Hematopoietic multipotent progenitor cell treated with erythropoietin and hydrocortisone succinate and interleukin-3 and kit ligand, for 8 days (in vitro differentiated cells): ENCODE results near the gene APEH.
A peak's percentile ranks its signal among the peaks of the same experiment; 100 is the strongest.

Experiments used
- DNase-seq: peaks from one replicate; pipeline ENCODE4 v3.0.0-alpha.2; 2015

Gene APEH

DNA sequence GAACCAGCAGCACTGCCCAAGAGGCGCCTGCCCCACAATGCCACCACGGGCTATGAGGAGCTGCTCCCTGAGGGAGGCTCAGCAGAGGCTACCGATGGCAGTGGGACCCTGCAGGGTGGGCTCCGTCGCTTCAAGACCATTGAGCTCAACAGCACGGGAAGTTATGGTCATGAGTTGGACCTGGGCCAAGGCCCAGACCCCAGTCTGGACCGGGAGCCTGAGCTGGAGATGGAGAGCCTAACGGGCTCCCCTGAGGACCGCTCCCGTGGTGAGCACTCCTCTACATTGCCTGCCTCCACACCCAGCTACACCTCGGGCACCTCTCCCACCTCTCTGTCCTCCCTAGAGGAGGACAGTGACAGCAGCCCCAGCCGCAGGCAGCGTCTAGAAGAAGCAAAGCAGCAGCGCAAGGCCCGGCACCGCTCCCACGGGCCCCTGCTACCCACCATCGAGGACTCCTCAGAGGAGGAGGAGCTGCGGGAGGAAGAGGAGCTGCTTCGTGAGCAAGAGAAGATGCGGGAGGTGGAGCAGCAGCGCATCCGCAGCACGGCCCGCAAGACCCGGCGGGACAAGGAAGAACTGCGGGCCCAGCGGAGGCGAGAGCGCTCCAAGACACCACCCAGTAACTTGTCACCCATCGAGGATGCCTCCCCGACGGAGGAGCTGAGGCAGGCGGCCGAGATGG lies 21.8 kb upstream of the APEH start:
- DNase-seq, result no peak

- DNase-seq, result no peak
These were observed 21.2 kb upstream of the APEH start for GRCh38 chr3:49652903-49653415.

DNA sequence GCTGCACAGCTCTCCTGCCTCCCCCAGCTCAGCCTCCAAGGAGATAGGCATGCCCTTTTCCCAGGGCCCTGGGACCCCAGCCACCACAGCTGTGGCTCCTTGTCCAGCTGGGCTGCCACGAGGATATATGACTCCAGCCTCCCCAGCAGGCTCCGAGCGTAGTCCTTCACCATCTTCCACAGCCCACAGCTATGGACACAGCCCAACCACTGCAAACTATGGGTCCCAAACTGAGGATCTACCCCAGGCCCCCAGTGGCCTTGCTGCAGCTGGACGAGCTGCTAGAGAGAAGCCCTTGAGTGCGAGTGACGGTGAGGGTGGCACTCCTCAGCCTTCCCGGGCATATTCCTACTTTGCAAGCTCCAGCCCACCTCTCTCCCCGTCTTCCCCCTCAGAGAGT lies 20.5 kb upstream of the APEH start:
- no peak for DNase-seq

- DNase-seq, result no peak
These were observed 19.9 kb upstream of the APEH start for GRCh38 chr3:49654176-49654825.

GRCh38 chr3:49654955-49655556 lies 19.1 kb upstream of the APEH start:
- DNase-seq, result no peak

GRCh38 chr3:49655731-49656285 lies 18.3 kb upstream of the APEH start:
- DNase-seq, result no peak

- no peak for DNase-seq
These were observed 17.5 kb upstream of the APEH start for GRCh38 chr3:49656541-49657112.

DNA sequence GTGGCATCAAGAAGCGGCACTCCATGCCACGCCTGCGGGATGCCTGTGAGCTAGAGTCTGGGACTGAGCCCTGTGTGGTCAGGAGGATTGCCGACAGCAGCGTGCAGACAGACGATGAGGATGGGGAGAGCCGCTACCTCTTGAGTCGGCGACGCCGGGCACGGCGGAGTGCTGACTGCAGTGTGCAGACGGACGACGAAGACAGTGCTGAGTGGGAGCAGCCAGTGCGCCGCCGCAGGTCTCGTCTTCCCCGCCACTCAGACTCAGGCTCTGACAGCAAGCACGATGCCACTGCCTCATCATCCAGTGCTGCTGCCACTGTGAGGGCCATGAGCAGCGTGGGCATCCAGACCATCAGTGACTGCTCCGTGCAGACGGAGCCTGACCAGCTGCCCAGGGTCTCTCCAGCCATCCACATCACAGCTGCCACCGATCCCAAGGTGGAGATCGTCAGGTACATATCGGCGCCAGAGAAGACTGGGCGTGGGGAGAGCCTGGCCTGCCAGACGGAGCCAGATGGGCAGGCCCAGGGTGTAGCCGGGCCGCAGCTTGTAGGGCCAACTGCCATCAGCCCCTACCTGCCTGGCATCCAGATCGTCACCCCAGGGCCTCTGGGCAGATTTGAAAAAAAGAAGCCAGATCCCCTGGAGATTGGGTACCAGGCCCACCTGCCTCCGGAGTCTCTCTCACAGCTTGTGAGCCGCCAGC lies 16.8 kb upstream of the APEH start:
- no peak for DNase-seq

GRCh38 chr3:49658711-49659110 lies 15.4 kb upstream of the APEH start:
- DNase-seq, result no peak

- DNase-seq, result no peak
These were observed 14.4 kb upstream of the APEH start for GRCh38 chr3:49659756-49660155.

DNA sequence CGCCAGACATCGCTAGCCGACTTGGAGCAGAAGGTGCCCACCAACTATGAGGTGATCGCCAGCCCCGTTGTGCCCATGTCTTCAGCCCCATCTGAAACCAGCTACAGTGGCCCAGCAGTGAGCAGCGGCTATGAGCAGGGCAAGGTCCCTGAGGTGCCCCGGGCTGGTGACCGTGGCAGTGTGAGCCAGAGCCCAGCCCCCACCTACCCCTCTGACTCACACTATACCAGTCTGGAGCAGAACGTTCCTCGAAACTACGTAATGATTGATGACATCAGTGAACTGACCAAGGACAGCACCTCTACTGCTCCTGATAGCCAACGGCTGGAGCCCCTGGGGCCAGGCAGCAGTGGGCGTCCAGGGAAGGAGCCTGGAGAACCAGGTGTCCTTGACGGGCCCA lies 12.9 kb upstream of the APEH start:
- no peak for DNase-seq

DNA sequence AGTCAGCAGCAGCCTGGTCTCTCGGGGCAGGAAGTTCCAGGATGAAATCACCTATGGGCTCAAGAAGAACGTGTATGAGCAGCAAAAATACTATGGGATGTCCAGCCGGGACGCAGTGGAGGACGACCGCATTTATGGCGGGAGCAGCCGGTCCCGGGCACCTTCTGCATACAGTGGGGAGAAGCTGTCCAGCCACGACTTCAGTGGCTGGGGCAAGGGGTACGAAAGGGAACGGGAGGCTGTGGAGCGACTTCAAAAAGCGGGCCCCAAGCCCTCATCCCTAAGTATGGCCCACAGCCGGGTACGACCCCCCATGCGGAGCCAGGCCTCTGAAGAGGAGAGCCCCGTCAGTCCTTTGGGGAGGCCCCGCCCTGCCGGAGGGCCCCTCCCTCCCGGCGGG lies 12.1 kb upstream of the APEH start:
- DNase-seq, result no peak

DNA sequence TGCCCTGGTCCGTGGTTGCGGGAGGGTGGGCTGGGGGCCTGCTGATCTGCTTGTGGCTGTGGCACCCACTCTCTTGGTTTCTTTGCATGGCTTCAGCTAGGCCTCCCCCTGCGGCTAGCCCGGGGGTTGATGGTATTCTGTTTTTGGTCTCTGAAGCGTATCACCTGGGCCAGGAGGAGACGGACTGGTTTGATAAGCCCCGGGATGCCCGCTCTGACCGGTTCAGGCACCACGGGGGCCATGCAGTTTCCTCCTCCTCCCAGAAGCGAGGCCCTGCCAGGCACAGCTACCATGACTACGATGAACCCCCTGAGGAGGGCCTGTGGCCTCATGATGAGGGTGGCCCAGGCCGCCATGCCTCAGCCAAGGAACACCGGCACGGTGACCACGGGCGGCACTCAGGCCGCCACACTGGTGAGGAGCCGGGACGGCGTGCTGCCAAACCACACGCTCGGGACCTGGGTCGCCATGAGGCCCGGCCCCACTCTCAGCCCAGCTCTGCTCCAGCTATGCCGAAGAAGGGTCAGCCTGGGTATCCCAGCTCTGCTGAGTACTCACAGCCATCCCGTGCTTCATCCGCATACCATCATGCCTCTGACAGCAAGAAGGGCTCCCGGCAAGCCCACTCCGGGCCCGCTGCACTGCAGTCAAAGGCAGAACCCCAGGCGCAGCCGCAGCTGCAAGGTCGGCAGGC lies 11.3 kb upstream of the APEH start:
- no peak for DNase-seq

- no peak for DNase-seq
These were observed 10.3 kb upstream of the APEH start for GRCh38 chr3:49663831-49664230.

- DNase-seq, result no peak
These were observed 9.9 kb upstream of the APEH start for GRCh38 chr3:49664300-49664699.

DNA sequence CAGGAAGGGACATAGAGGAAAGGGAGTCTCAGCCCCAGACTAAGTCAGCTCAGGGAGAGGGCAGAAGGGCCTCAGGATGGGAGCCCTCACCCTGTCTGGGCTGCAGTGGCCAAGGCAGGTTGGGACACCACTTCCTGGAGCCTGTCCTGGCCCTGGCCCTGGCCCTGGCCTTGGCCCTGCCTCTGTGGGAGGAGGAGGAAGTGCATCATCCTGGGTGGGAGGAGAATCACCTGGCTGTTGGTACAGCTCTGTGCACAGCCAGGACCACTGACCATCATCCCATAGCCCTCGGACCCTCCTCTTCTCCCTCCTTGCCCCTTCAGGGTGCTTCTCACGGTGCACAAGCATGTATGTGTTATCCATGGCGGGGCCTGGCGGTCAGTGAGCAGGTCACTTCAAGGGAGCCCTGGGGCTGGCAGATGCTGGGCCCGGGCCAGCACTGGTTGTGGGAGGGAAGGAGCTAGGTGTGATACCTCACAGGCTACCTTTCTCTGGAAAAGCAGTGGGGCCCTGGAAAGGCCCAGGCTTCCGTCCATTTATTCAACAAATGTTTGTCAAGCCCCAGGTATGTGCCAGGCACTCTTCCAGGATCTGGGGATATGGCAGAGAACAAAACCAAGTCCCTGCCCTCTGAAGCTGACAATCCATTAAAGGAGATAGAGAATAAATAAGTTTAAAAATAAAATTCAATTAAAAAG lies 8.2 kb upstream of the APEH start:
- no peak for DNase-seq

GRCh38 chr3:49666592-49666991 lies 7.6 kb upstream of the APEH start:
- no peak for DNase-seq

DNA sequence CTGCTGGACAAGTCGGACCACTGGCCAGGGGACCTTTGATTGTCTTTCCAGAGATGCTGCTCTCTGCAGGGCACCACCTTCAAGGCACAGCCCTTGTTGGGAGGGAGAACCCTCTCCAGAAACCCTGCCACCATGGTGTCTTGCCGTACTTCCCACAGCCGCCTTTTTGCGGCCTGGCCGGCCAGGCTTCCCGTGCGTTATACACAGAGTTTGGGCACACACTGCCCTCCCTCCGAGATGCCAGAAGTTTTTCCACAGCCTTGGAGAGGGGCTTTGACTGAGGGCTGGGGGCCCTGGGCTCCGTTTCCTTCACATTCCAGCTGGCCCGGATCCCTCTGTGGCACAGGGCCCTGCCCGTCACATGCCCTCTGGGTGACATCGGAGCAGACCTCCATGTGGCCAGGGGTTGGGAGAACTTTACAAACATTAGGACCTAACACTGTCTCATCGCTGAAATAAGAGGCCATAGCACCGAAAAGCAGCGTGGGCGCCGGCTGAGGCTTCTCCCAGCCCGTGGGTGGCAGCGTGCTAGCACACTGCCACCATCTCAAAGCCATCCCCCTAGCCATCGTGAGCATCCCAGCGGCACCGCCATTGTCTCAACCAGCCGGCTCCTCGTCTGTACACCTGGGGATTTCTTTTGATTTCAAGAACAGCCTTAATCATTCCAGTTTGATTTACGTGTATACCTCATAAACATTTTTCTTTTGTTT lies 6.3 kb upstream of the APEH start:
- DNase-seq, result no peak

DNA sequence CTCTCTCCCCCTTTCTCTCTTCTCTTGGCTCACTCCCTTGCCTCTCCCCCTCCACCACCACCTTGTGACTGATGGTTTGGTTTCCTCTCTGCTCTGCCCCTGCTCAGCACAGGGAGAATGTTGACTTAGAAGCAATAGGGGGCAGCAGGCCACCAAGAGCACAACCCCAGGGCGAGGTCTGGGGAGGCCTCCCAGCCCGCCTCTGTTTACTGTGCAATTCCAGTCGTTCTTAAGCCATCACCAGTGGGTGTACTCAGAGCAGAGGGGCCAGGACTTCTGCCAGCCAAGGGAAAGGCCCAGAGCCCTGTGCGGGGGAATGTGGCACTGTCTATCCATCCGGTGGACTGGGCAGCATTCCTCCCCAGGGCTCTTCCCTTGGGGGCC lies 5.7 kb upstream of the APEH start:
- DNase-seq, result peak; percentile 36

GRCh38 chr3:49668861-49669260 lies 5.3 kb upstream of the APEH start:
- DNase-seq, result no peak

GRCh38 chr3:49669352-49669751 lies 4.8 kb upstream of the APEH start:
- no peak for DNase-seq
